Central memory CD8-positive, alpha-beta T cell (primary cell): ENCODE results near the gene PXN.
"Not testable (repeated sequence)": the region's sequence is repeated elsewhere in the genome, so short reads cannot be mapped to it uniquely, and the experiment has no call there.

Experiments
- ATAC-seq: fragments of 150-1000 bp; cut with Tn5 transposase; replicated peaks from 2 replicates; pipeline ENCODE4 v1.10.0; 2022; ENCODE audit warnings: mild to moderate bottlenecking, moderate FRiP score, moderate number of reproducible peaks; ENCODE audit not compliant: poor library complexity, severe bottlenecking; ENCODE audit errors: extremely low read depth
- DNase-seq, 2 donors: peaks; one replicate each; pipeline ENCODE4 v3.0.0; 2021; ENCODE audit warnings: low spot score in 2 of 2
- H3K27ac Mint-ChIP-seq: one replicate; pipeline ENCODE4 v1.8.0; 2022; ENCODE audit warnings: low read depth, mild to moderate bottlenecking, moderate library complexity, mixed read lengths
- H3K27me3 Mint-ChIP-seq: one replicate; pipeline ENCODE4 v1.8.0; 2022; ENCODE audit warnings: mixed read lengths
- H3K36me3 Mint-ChIP-seq: one replicate; pipeline ENCODE4 v1.8.0; 2022; ENCODE audit warnings: mild to moderate bottlenecking, moderate library complexity, mixed read lengths; ENCODE audit not compliant: insufficient read depth
- H3K4me1 Mint-ChIP-seq: one replicate; pipeline ENCODE4 v1.8.0; 2022; ENCODE audit warnings: mixed read lengths
- H3K4me3 Mint-ChIP-seq: one replicate; pipeline ENCODE4 v1.8.0; 2022; ENCODE audit warnings: mild to moderate bottlenecking, moderate library complexity, mixed read lengths
- H3K9me3 Mint-ChIP-seq: one replicate; pipeline ENCODE4 v1.8.0; 2022; ENCODE audit warnings: mixed read lengths

Gene PXN

GRCh38 chr12:120257041-120257821, 8.3 kb downstream of the PXN start:
- peaks cover 86% of the 10 kb centered on the region for H3K4me1 Mint-ChIP-seq
- ATAC-seq = no peak
- H3K36me3 Mint-ChIP-seq = peaks cover 35% of the 10 kb centered on the region
- no peaks in the 10 kb centered on the region for H3K9me3 Mint-ChIP-seq
- H3K27me3 Mint-ChIP-seq = no peaks in the 10 kb centered on the region
- peak overlapping the region; percentile 46 for H3K27ac Mint-ChIP-seq
- H3K4me3 Mint-ChIP-seq = peak overlapping the region; percentile 40
- no peak for DNase-seq

- peak overlapping the region; percentile 90 for H3K27ac Mint-ChIP-seq
- no peaks in the 10 kb centered on the region for H3K9me3 Mint-ChIP-seq
Measured at GRCh38 chr12:120254809-120255208, 10.7 kb downstream of the PXN start.

GRCh38 chr12:120253313-120253712, 12.2 kb downstream of the PXN start:
- H3K27me3 Mint-ChIP-seq, H3K9me3 Mint-ChIP-seq: not testable (repeated sequence)
- DNase-seq (peak in 1 of 2 donors; percentile 42), ATAC-seq (peak; percentile 38)
- Mint-ChIP-seq H3K4me3 (peak overlapping the region; percentile 75), H3K4me1 (peaks cover 86% of the 10 kb centered on the region), H3K27ac (peak overlapping the region; percentile 90), H3K36me3 (peaks cover 45% of the 10 kb centered on the region)

More at GRCh38 chr12:120254809-120255208, 10.7 kb downstream of the PXN start:
- ATAC-seq (no peak), DNase-seq (no peak)
- Mint-ChIP-seq H3K4me3 (peak overlapping the region; percentile 46), H3K36me3 (peaks cover 44% of the 10 kb centered on the region), H3K27me3 (no peaks in the 10 kb centered on the region), H3K4me1 (peaks cover 83% of the 10 kb centered on the region)

GRCh38 chr12:120252071-120252906, 13.2 kb downstream of the PXN start:
- peak; percentile 62 to 86 for DNase-seq
- Mint-ChIP-seq H3K9me3 (no peaks in the 10 kb centered on the region), H3K4me3 (peak overlapping the region; percentile 75), H3K36me3 (peaks cover 46% of the 10 kb centered on the region), H3K4me1 (peaks cover 86% of the 10 kb centered on the region), H3K27ac (peak overlapping the region; percentile 90), H3K27me3 (no peaks in the 10 kb centered on the region)
- ATAC-seq = peak; percentile 89

GRCh38 chr12:120251364-120252070, 14.0 kb downstream of the PXN start:
- not testable (repeated sequence) for H3K9me3 Mint-ChIP-seq, ATAC-seq, DNase-seq, H3K27me3 Mint-ChIP-seq
- H3K4me3 Mint-ChIP-seq = peak overlapping the region; percentile 75
- peak overlapping the region; percentile 90 for H3K27ac Mint-ChIP-seq
- peaks cover 44% of the 10 kb centered on the region for H3K36me3 Mint-ChIP-seq
- H3K4me1 Mint-ChIP-seq = peaks cover 84% of the 10 kb centered on the region

- H3K27me3 Mint-ChIP-seq = no peaks in the 10 kb centered on the region
- H3K27ac Mint-ChIP-seq = peak overlapping the region; percentile 90
- no peaks in the 10 kb centered on the region for H3K9me3 Mint-ChIP-seq
- peaks cover 78% of the 10 kb centered on the region for H3K4me1 Mint-ChIP-seq
- peaks cover 38% of the 10 kb centered on the region for H3K36me3 Mint-ChIP-seq
- peak in 1 of 2 donors; percentile 52 for DNase-seq
- ATAC-seq = no peak
- peak overlapping the region; percentile 79 for H3K4me3 Mint-ChIP-seq
Measured at GRCh38 chr12:120249875-120250795, 15.4 kb downstream of the PXN start.

GRCh38 chr12:120249266-120249874, 16.2 kb downstream of the PXN start:
- no peak for ATAC-seq

GRCh38 chr12:120247621-120248030, 17.9 kb downstream of the PXN start:
- Mint-ChIP-seq H3K9me3 (no peaks in the 10 kb centered on the region), H3K27ac (peak overlapping the region; percentile 90), H3K27me3 (no peaks in the 10 kb centered on the region), H3K4me1 (peaks cover 76% of the 10 kb centered on the region), H3K36me3 (peaks cover 29% of the 10 kb centered on the region), H3K4me3 (peak overlapping the region; percentile 79)
- ATAC-seq (no peak), DNase-seq (no peak)

More at GRCh38 chr12:120249266-120249874, 16.2 kb downstream of the PXN start:
- Mint-ChIP-seq H3K27ac (peak overlapping the region; percentile 90), H3K36me3 (peaks cover 32% of the 10 kb centered on the region), H3K27me3 (no peaks in the 10 kb centered on the region), H3K9me3 (no peaks in the 10 kb centered on the region), H3K4me1 (peaks cover 76% of the 10 kb centered on the region), H3K4me3 (peak overlapping the region; percentile 79)
- no peak for DNase-seq

GRCh38 chr12:120247183-120247582, 18.3 kb downstream of the PXN start:
- Mint-ChIP-seq H3K27ac (peak overlapping the region; percentile 90), H3K4me3 (peak overlapping the region; percentile 79), H3K9me3 (no peaks in the 10 kb centered on the region), H3K36me3 (peaks cover 26% of the 10 kb centered on the region), H3K27me3 (no peaks in the 10 kb centered on the region), H3K4me1 (peaks cover 71% of the 10 kb centered on the region)
- ATAC-seq = no peak
- DNase-seq = no peak

GRCh38 chr12:120246705-120247104, 18.8 kb downstream of the PXN start:
- not testable (repeated sequence) for DNase-seq
- H3K4me1 Mint-ChIP-seq = peaks cover 70% of the 10 kb centered on the region

GRCh38 chr12:120242971-120243699, 22.4 kb downstream of the PXN start:
- no peak for DNase-seq
- Mint-ChIP-seq H3K4me1 (peaks cover 61% of the 10 kb centered on the region), H3K27me3 (no peaks in the 10 kb centered on the region), H3K27ac (no peak overlapping the region), H3K9me3 (no peaks in the 10 kb centered on the region), H3K36me3 (peaks cover 14% of the 10 kb centered on the region), H3K4me3 (peak overlapping the region; percentile 38)
- no peak for ATAC-seq

More at GRCh38 chr12:120246705-120247104, 18.8 kb downstream of the PXN start:
- not testable (repeated sequence) for ATAC-seq, H3K9me3 Mint-ChIP-seq, H3K27me3 Mint-ChIP-seq, H3K4me3 Mint-ChIP-seq
- Mint-ChIP-seq H3K27ac (peak overlapping the region; percentile 25), H3K36me3 (peaks cover 21% of the 10 kb centered on the region)
